H9 (cell line): Measurements from ENCODE around the gene PLP2. TPM values are rescaled to one million over a fixed set of nuclear protein-coding genes. Genes with fewer than 3 reads are reported as not detected.
"Not testable (repeated sequence)": the region's sequence is repeated elsewhere in the genome, so short reads cannot be mapped to it uniquely, and the experiment has no call there.

Experiments
- DNase-seq: peaks from one replicate; pipeline ENCODE4 v3.0.0-alpha.2; 2017
- H2AFZ ChIP-seq: one replicate; pipeline ENCODE4 v1.6.1; 2013; ENCODE audit warnings: mild to moderate bottlenecking, low read length, control low read depth, moderate library complexity
- H2AK5ac ChIP-seq: 2 replicates; pipeline ENCODE4 v1.6.1; 2013; ENCODE audit warnings: low read length, control low read depth, mixed read lengths; ENCODE audit not compliant: insufficient read length
- H2BK120ac ChIP-seq: one replicate; pipeline ENCODE4 v1.6.1; 2013; ENCODE audit warnings: low read depth, mild to moderate bottlenecking, low read length, control low read depth, inconsistent platforms; ENCODE audit not compliant: poor library complexity, severe bottlenecking
- H2BK12ac ChIP-seq: 2 replicates; pipeline ENCODE4 v1.6.1; 2013; ENCODE audit warnings: low read length, control low read depth, mixed read lengths, low read depth; ENCODE audit not compliant: insufficient read length
- H2BK15ac ChIP-seq: 2 replicates; pipeline ENCODE4 v1.6.1; 2013; ENCODE audit warnings: low read depth, low read length, control low read depth
- H2BK20ac ChIP-seq: one replicate; pipeline ENCODE4 v1.6.1; 2013; ENCODE audit warnings: low read depth, mild to moderate bottlenecking, low read length, control low read depth, inconsistent platforms; ENCODE audit not compliant: poor library complexity, severe bottlenecking
- H2BK5ac ChIP-seq: 2 replicates; pipeline ENCODE4 v1.6.1; 2013; ENCODE audit warnings: low read length, control low read depth, mixed read lengths; ENCODE audit not compliant: insufficient read length
- H3K14ac ChIP-seq: 2 replicates; pipeline ENCODE4 v1.6.1; 2013; ENCODE audit warnings: low read length, control low read depth; ENCODE audit not compliant: insufficient read depth
- H3K18ac ChIP-seq: 2 replicates; pipeline ENCODE4 v1.6.1; 2013; ENCODE audit warnings: low read depth, mild to moderate bottlenecking, mixed read lengths, low read length, control low read depth; ENCODE audit not compliant: insufficient read length
- H3K23ac ChIP-seq: 2 replicates; pipeline ENCODE4 v1.6.1; 2013; ENCODE audit warnings: low read length, control low read depth, mixed read lengths, low read depth; ENCODE audit not compliant: insufficient read length
- H3K23me2 ChIP-seq: 2 replicates; pipeline ENCODE4 v1.6.1; 2013; ENCODE audit warnings: low read depth, mild to moderate bottlenecking, mixed read lengths, low read length, control low read depth; ENCODE audit not compliant: insufficient read length, poor library complexity, severe bottlenecking
- H3K27ac ChIP-seq: 2 replicates; pipeline ENCODE4 v1.5.1; 2013; ENCODE audit warnings: low read length, control low read depth, mixed read lengths, low read depth; ENCODE audit not compliant: insufficient read length
- H3K27me3 ChIP-seq: 2 replicates; pipeline ENCODE4 v1.6.1; 2013; ENCODE audit warnings: low read length, control low read depth, inconsistent platforms; ENCODE audit not compliant: insufficient read depth
- H3K4ac ChIP-seq: 2 replicates; pipeline ENCODE4 v1.6.1; 2013; ENCODE audit warnings: low read depth, mild to moderate bottlenecking, control low read depth, inconsistent platforms, low read length, moderate library complexity
- H3K4me1 ChIP-seq: 2 replicates; pipeline ENCODE4 v1.6.1; 2013; ENCODE audit warnings: low read length, control low read depth, inconsistent platforms; ENCODE audit not compliant: insufficient read depth
- H3K4me2 ChIP-seq: 2 replicates; pipeline ENCODE4 v1.6.1; 2013; ENCODE audit warnings: low read length, control low read depth, mixed read lengths; ENCODE audit not compliant: insufficient read length, insufficient read depth
- H3K56ac ChIP-seq: 2 replicates; pipeline ENCODE4 v1.6.1; 2013; ENCODE audit warnings: low read depth, mild to moderate bottlenecking, mixed read lengths, low read length, control low read depth; ENCODE audit not compliant: insufficient read length
- H3K79me1 ChIP-seq: 2 replicates; pipeline ENCODE4 v1.6.1; 2013; ENCODE audit warnings: low read depth, mild to moderate bottlenecking, moderate library complexity, low read length, control low read depth, inconsistent platforms; ENCODE audit not compliant: insufficient read depth, poor library complexity, severe bottlenecking
- H3K79me2 ChIP-seq: 2 replicates; pipeline ENCODE4 v1.6.1; 2013; ENCODE audit warnings: low read length, control low read depth, inconsistent platforms; ENCODE audit not compliant: insufficient read depth
- H3K9ac ChIP-seq: 2 replicates; pipeline ENCODE4 v1.6.1; 2013; ENCODE audit warnings: low read length, control low read depth, mixed read lengths; ENCODE audit not compliant: insufficient read length; ENCODE audit errors: extremely low read depth
- H3K9me3 ChIP-seq: one replicate; pipeline ENCODE4 v1.6.1; 2013; ENCODE audit warnings: low read depth, low read length, inconsistent platforms; ENCODE audit not compliant: control insufficient read depth
- H3T11ph ChIP-seq: one replicate; pipeline ENCODE4 v1.6.1; 2013; ENCODE audit warnings: mild to moderate bottlenecking, low read length, control low read depth, inconsistent platforms
- H4K20me1 ChIP-seq: one replicate; pipeline ENCODE4 v1.6.1; 2013; ENCODE audit not compliant: control insufficient read depth, insufficient read length, insufficient read depth
- H4K5ac ChIP-seq: 2 replicates; pipeline ENCODE4 v1.6.1; 2013; ENCODE audit warnings: low read depth, mild to moderate bottlenecking, mixed read lengths, low read length, control low read depth; ENCODE audit not compliant: insufficient read length
- H4K8ac ChIP-seq: replicated peaks from 2 replicates; pipeline ENCODE4 v1.6.1; 2013; ENCODE audit warnings: low read length, control low read depth, mixed read lengths, low read depth; ENCODE audit not compliant: insufficient read length
- H4K91ac ChIP-seq: 2 replicates; pipeline ENCODE4 v1.6.1; 2013; ENCODE audit warnings: low read depth, mild to moderate bottlenecking, moderate library complexity, mixed read lengths, low read length, control low read depth; ENCODE audit not compliant: insufficient read length
- H3K27ac Mint-ChIP-seq, 3 experiments: 2 replicates in 2 of 3; 3 replicates in 1 of 3; pipeline ENCODE4 v1.8.0; 2020 to 2021; ENCODE audit warnings: mixed read lengths in 3 of 3, mild to moderate bottlenecking in 1 of 3, moderate library complexity in 1 of 3
- H3K27me3 Mint-ChIP-seq: 2 replicates; pipeline ENCODE4 v1.8.0; 2021; ENCODE audit warnings: low read depth, mild to moderate bottlenecking, moderate library complexity, mixed read lengths
- H3K36me3 Mint-ChIP-seq, 3 experiments: 2 replicates in 2 of 3; 3 replicates in 1 of 3; pipeline ENCODE4 v1.8.0; 2020 to 2021; ENCODE audit warnings: low read depth in 3 of 3, mixed read lengths in 3 of 3; ENCODE audit not compliant: insufficient read depth in 1 of 3
- H3K4me1 Mint-ChIP-seq, 2 experiments: 2 replicates each; pipeline ENCODE4 v1.8.0; 2020; ENCODE audit warnings: mixed read lengths in 2 of 2
- H3K4me3 Mint-ChIP-seq, 2 experiments: 2 replicates in 1 of 2; 3 replicates in 1 of 2; pipeline ENCODE4 v1.8.0; 2020 to 2021; ENCODE audit warnings: mild to moderate bottlenecking in 2 of 2, mixed read lengths in 2 of 2, moderate library complexity in 1 of 2
- H3K9me3 Mint-ChIP-seq, 2 experiments: 2 replicates in 1 of 2; 3 replicates in 1 of 2; pipeline ENCODE4 v1.8.0; 2020; ENCODE audit warnings: mild to moderate bottlenecking in 2 of 2, mixed read lengths in 2 of 2, moderate library complexity in 1 of 2
- CTCF ChIP-seq: fragments of 200-600 bp; sonication (generic); conservative IDR thresholded peaks from 3 replicates; pipeline ENCODE4 v1.8.0; 2021; ENCODE audit warnings: antibody characterized with exemption, mild to moderate bottlenecking
- WGBS: extraction: QIAGEN DNeasy Blood & Tissue Kit; methylation state at CpG from one replicate; pipeline ENCODE4 v1.1.7; 2013; ENCODE audit warnings: missing lambda C conversion rate, low lambda C conversion rate, mixed read lengths; ENCODE audit not compliant: insufficient read length; ENCODE audit errors: extremely low coverage; 5-methylcytosine and 5-hydroxymethylcytosine counted together
- total RNA-seq: library from RNA; stranded (reverse); gene quantifications from 2 replicates; pipeline ENCODE4 v1.2.1, GENCODE V29; 2021

PLP2 gene
- total RNA-seq, 1 experiment from 2014 or later, result 11.7 TPM

GRCh38 chrX:49147936-49148335, 23.8 kb upstream of the PLP2 start:
- Histone ChIP-seq H2BK20ac (no peak overlapping the region), H3K4ac (no peak overlapping the region), H3K27me3 (no peaks in the 10 kb centered on the region), H4K8ac (no peak overlapping the region), H2AK5ac (no peak overlapping the region), H2BK5ac (no peak overlapping the region), H3K18ac (no peak overlapping the region), H3K14ac (no peak overlapping the region), H3T11ph (no peak overlapping the region), H3K9me3 (peaks cover 11% of the 10 kb centered on the region), H3K23ac (no peak overlapping the region), H4K20me1 (no peaks in the 10 kb centered on the region), H3K4me2 (no peak overlapping the region), H3K9ac (no peak overlapping the region), H3K79me1 (no peaks in the 10 kb centered on the region), H2BK12ac (no peak overlapping the region), H3K27ac (no peak overlapping the region), H3K79me2 (no peaks in the 10 kb centered on the region), H2BK120ac (no peak overlapping the region), H2BK15ac (no peak overlapping the region), H3K23me2 (no peaks in the 10 kb centered on the region), H3K4me1 (no peaks in the 10 kb centered on the region), H2AFZ (no peak overlapping the region), H4K5ac (no peak overlapping the region), H4K91ac (no peak overlapping the region), H3K56ac (no peak overlapping the region)
- peaks cover 2 to 5% (median 4%) of the 10 kb centered on the region in 3 experiments; a peak in 4 of 7 replicates for H3K36me3 Mint-ChIP-seq
- no peaks in the 10 kb centered on the region for H3K4me1 Mint-ChIP-seq
- H3K4me3 Mint-ChIP-seq, result no peak overlapping the region
- no peaks in the 10 kb centered on the region; the same call in 1 of the 2 replicates for H3K27me3 Mint-ChIP-seq
- no peak overlapping the region for H3K27ac Mint-ChIP-seq
- DNase-seq, result no peak
- no CpG with 5 or more reads among the region's 13 CpGs for WGBS
- peaks cover 55 to 59% of the 10 kb centered on the region in 2 experiments for H3K9me3 Mint-ChIP-seq
- TF ChIP-seq CTCF, result no peak

DNA sequence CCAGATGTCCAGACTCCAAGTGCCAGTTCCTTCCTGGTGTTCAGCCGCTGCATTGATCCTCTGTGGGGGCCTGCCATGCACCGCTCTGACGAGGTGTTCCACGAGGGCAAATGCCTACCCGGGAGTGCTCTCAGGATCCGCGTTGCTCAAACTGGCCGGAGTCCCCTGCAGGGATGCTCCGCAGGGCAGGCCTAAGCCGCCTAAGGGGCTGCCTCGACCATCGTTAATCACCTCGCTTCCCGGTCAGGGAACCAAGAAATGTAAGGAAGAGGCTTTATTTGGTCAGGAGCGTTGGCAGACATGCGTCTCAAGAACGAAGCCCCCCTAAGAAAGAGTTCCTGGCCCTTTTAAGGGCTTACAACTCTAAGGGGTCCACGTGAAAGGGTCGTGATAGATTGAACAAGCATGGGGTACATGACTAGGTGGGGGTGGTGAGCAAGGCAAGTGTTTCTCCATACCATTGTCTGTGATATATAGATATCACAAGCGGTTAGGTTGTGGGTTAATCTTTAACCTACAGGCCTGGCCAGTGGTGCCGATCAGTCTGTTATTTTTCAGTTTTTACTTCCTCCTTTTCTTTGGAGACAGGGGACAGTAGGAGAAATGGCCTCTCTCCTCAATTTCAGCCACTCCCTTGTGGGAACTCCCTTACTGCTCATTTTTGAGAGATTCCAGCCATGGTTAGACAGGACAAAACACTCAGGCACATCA, 23.2 kb upstream of the PLP2 start:
- H3K4me3 Mint-ChIP-seq, H3K79me1 ChIP-seq, H3K27ac ChIP-seq, H4K5ac ChIP-seq, H2AFZ ChIP-seq, H3K27me3 ChIP-seq, H4K8ac ChIP-seq, H3K4me1 ChIP-seq, H3K23me2 ChIP-seq, H3K4me1 Mint-ChIP-seq, H3K79me2 ChIP-seq, H3T11ph ChIP-seq, DNase-seq, H2BK12ac ChIP-seq, H4K91ac ChIP-seq, H2BK15ac ChIP-seq, H2AK5ac ChIP-seq, H3K56ac ChIP-seq, H3K36me3 Mint-ChIP-seq, H3K23ac ChIP-seq, H3K14ac ChIP-seq, H2BK20ac ChIP-seq, H3K27me3 Mint-ChIP-seq, H2BK120ac ChIP-seq, H4K20me1 ChIP-seq, H3K4me2 ChIP-seq, H2BK5ac ChIP-seq, H3K4ac ChIP-seq, H3K18ac ChIP-seq, H3K9ac ChIP-seq, H3K27ac Mint-ChIP-seq: not testable (repeated sequence)
- peaks cover 58 to 59% of the 10 kb centered on the region in 2 experiments for H3K9me3 Mint-ChIP-seq
- whole genome bisulfite sequencing, result no CpG with 5 or more reads among the region's 21 CpGs
- H3K9me3 ChIP-seq, result peaks cover 11% of the 10 kb centered on the region
